Bronchial epithelial cell (primary cell): ENCODE results near the gene KLHL22. TPM values are rescaled to one million over a fixed set of nuclear protein-coding genes. Genes with fewer than 3 reads are reported as not detected.
A peak's percentile ranks its signal among the peaks of the same experiment; 100 is the strongest.

Experiments
- DNase-seq: peaks from one replicate; pipeline ENCODE4 v3.0.0-alpha.2; 2010; ENCODE audit warnings: low read depth
- FAIRE-seq: peaks from 2 replicates; lab custom pipeline; 2011; peaks lifted over from hg19 to GRCh38; lab: Jason Lieb, UNC
- H3K27me3 ChIP-seq: 2 replicates; pipeline ENCODE4 v1.5.1; 2011; ENCODE audit warnings: low read length; ENCODE audit not compliant: control insufficient read depth, insufficient read depth
- H3K36me3 ChIP-seq: 2 replicates; pipeline ENCODE4 v1.5.1; 2011; ENCODE audit warnings: low read length; ENCODE audit not compliant: control insufficient read depth, insufficient read depth
- H3K4me3 ChIP-seq: 2 replicates; pipeline ENCODE4 v1.5.1; 2011; ENCODE audit warnings: mild to moderate bottlenecking, low read depth, low read length, control low read depth
- CTCF ChIP-seq: IDR thresholded peaks from 2 replicates; pipeline ENCODE4 v1.5.1; 2011; ENCODE audit warnings: mild to moderate bottlenecking, moderate library complexity, low read length, control low read depth, inconsistent platforms; ENCODE audit not compliant: insufficient read depth, severe bottlenecking
- total RNA-seq: library from RNA; depleted of rRNA; stranded (reverse); fragments of >200 nt; gene quantifications from 2 replicates; pipeline ENCODE4 v1.2.1, GENCODE V29; 2014

KLHL22 gene
- total RNA-seq, 1 donor from 2014 or later, result 17.1 TPM

GRCh38 chr22:20428496-20429253, 66.9 kb downstream of the KLHL22 start:
- Histone ChIP-seq H3K4me3 (no peak overlapping the region), H3K27me3 (peaks cover 18% of the 10 kb centered on the region), H3K36me3 (no peaks in the 10 kb centered on the region)
- DNase-seq (no peak), FAIRE-seq (no peak)
- no peak for TF ChIP-seq CTCF

GRCh38 chr22:20427945-20428417, 67.6 kb downstream of the KLHL22 start:
- FAIRE-seq, result no peak
- no peaks in the 10 kb centered on the region for H3K36me3 ChIP-seq
- no peak for TF ChIP-seq CTCF
- no peak for DNase-seq
- peaks cover 18% of the 10 kb centered on the region for H3K27me3 ChIP-seq
- H3K4me3 ChIP-seq, result no peak overlapping the region

- H3K36me3 ChIP-seq, result no peaks in the 10 kb centered on the region
- no peak for TF ChIP-seq CTCF
- FAIRE-seq, result no peak
- no peak overlapping the region for H3K4me3 ChIP-seq
- H3K27me3 ChIP-seq, result peaks cover 16% of the 10 kb centered on the region
- DNase-seq, result no peak
These were observed 68.3 kb downstream of the KLHL22 start for GRCh38 chr22:20427104-20427944.

GRCh38 chr22:20426259-20426615, 69.4 kb downstream of the KLHL22 start:
- DNase-seq (no peak), FAIRE-seq (no peak)
- TF ChIP-seq CTCF, result no peak
- H3K27me3 ChIP-seq, result peaks cover 11% of the 10 kb centered on the region
- no peak overlapping the region for H3K4me3 ChIP-seq
- no peaks in the 10 kb centered on the region for H3K36me3 ChIP-seq

GRCh38 chr22:20425566-20426258, 69.9 kb downstream of the KLHL22 start:
- Histone ChIP-seq H3K27me3 (peaks cover 8% of the 10 kb centered on the region), H3K36me3 (no peaks in the 10 kb centered on the region), H3K4me3 (peak overlapping the region; percentile 2)
- DNase-seq (no peak), FAIRE-seq (no peak)
- TF ChIP-seq CTCF, result no peak
